Calu3 (cell line): ENCODE results near the gene CCDC175. TPM values are rescaled to one million over a fixed set of nuclear protein-coding genes. Genes with fewer than 3 reads are reported as not detected.

ENCODE experiments used
- BruUV-seq: library from RNA; stranded (reverse); fragments of 400-500 nt; replicated peaks from 2 replicates; lab custom pipeline; 2021; lab: Mats Ljungman, UMichigan
- CTCF ChIA-PET: fragments of 300-600 bp; sonication (Branson Sonifier 250); formaldehyde crosslinking; loops from one replicate; lab custom pipeline; 2022; ENCODE audit warnings: antibody characterized with exemption; lab: Charles Lee
- DNase-seq: peaks from one replicate; pipeline ENCODE4 v3.0.0; 2022
- H3K27ac Mint-ChIP-seq: one replicate; pipeline ENCODE4 v1.8.0; 2022; ENCODE audit warnings: mixed read lengths; ENCODE audit not compliant: unreplicated experiment
- H3K27me3 Mint-ChIP-seq: one replicate; pipeline ENCODE4 v1.8.0; 2022; ENCODE audit warnings: mixed read lengths; ENCODE audit not compliant: unreplicated experiment
- H3K36me3 Mint-ChIP-seq: one replicate; pipeline ENCODE4 v1.8.0; 2022; ENCODE audit warnings: mild to moderate bottlenecking, moderate library complexity, mixed read lengths; ENCODE audit not compliant: insufficient read depth, unreplicated experiment
- H3K4me1 Mint-ChIP-seq: one replicate; pipeline ENCODE4 v1.8.0; 2022; ENCODE audit warnings: mild to moderate bottlenecking, low read depth, mixed read lengths; ENCODE audit not compliant: unreplicated experiment
- H3K4me3 Mint-ChIP-seq: one replicate; pipeline ENCODE4 v1.8.0; 2022; ENCODE audit warnings: mild to moderate bottlenecking, low read depth, moderate library complexity, mixed read lengths; ENCODE audit not compliant: unreplicated experiment
- H3K9me3 Mint-ChIP-seq: one replicate; pipeline ENCODE4 v1.8.0; 2022; ENCODE audit warnings: low read depth, mixed read lengths; ENCODE audit not compliant: unreplicated experiment
- CTCF ChIP-seq: fragments of 200-600 bp; IDR thresholded peaks from one replicate; pipeline ENCODE4 v1.8.0; 2022; ENCODE audit warnings: antibody characterized with exemption; ENCODE audit not compliant: unreplicated experiment
- intact Hi-C: fragments of 100-400 bp; cut with micrococcal nuclease; formaldehyde crosslinking; loops from one replicate; pipeline ENCODE4 v1.10.0; 2022; ENCODE audit not compliant: unreplicated experiment
- total RNA-seq: library from RNA; stranded (reverse); gene quantifications from 2 replicates; pipeline ENCODE4 v1.2.3, GENCODE V29; 2022

Gene CCDC175
- total RNA-seq, 1 experiment from 2014 or later = not detected

DNA sequence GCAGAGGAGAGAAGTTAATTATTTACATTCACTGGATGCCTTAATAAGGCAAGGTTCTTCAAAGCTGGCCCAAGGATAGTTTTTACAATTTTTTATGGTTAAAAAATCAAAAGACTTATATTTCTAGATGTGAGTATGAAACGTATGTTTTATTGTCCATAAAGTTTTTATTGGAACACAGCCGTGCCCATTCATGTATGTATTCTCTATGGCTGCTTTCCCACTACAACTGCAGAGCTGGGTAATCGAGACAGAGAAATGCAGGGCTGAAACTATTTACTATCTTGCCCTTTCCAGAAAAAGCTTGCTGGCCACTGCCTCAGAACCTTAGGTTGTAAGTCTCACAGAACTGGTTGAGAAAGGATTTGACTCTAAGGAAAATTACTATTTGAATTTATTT is 75.9 kb downstream of the CCDC175 start:
- H3K27ac Mint-ChIP-seq = no peak overlapping the region
- CTCF ChIA-PET = interaction anchor here (0.6 kb wide), 1 partner anchor 748 kb away, joined by 3 read pairs; the partner anchor contains the start of gene PPM1A
- intact Hi-C loops = loop anchor here (10.0 kb wide), 1 partner anchor 684 kb away; no protein-coding TSS in a partner anchor

DNA sequence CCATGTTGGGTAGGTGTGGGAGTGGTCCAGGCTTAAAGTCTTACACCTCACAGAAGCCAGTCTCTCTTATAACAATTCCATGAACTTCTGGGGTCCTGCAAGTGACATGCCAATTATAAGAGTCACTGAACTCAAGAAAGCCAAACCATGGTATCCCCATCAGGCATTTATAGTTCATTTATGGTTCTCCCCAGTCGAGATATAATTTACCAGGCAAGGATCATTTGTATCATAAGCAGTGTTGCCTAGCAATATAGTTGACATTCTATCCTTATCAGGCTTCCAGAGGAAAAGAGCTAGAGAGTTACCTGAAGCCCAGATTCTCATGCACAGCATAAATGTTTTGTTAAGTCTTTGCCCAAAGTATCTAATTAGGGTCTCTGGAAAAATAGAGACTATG is 84.2 kb downstream of the CCDC175 start:
- no TSS peak for BruUV-seq
- H3K36me3 Mint-ChIP-seq = peaks cover 22% of the 10 kb centered on the region
- intact Hi-C loops = no loop called here
- CTCF ChIA-PET = no interaction called here
- TF ChIP-seq CTCF = no peak
- no peak for DNase-seq
- H3K27me3 Mint-ChIP-seq = no peaks in the 10 kb centered on the region
- no peak overlapping the region for H3K27ac Mint-ChIP-seq
- H3K9me3 Mint-ChIP-seq = no peaks in the 10 kb centered on the region
- H3K4me1 Mint-ChIP-seq = peaks cover 9% of the 10 kb centered on the region
- H3K4me3 Mint-ChIP-seq = no peak overlapping the region

More for the DNA sequence above, 75.9 kb downstream of the CCDC175 start:
- Mint-ChIP-seq H3K36me3 (no peaks in the 10 kb centered on the region), H3K4me3 (no peak overlapping the region), H3K4me1 (no peaks in the 10 kb centered on the region), H3K27me3 (no peaks in the 10 kb centered on the region), H3K9me3 (no peaks in the 10 kb centered on the region)
- no TSS peak for BruUV-seq
- TF ChIP-seq CTCF = no peak
- no peak for DNase-seq

DNA sequence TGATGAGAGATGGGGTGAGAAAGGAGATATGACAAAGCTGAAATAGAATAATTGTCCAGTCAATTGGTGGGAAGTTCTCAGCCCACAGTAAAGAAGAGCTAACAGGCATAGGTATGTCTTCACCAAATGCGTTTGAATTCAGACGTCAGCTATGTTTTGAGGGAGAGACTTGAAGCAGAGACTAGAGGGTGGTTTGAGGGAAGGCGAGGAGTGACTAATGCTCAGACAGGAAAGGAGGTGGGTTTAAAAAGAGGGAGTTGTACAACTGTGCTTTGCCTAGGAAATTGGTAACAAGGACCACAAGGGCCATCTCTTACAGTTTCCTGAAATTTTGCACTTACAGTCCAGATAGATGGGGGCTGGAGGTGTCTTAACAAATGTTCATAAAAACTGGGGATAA is 85.9 kb downstream of the CCDC175 start:
- H3K36me3 Mint-ChIP-seq = peaks cover 22% of the 10 kb centered on the region

GRCh38 chr14:59484639-59485175 is 91.9 kb downstream of the CCDC175 start:
- Mint-ChIP-seq H3K27me3 (no peaks in the 10 kb centered on the region), H3K4me1 (peaks cover 35% of the 10 kb centered on the region), H3K27ac (peak overlapping the region; percentile 80), H3K4me3 (peak overlapping the region; percentile 80), H3K9me3 (no peaks in the 10 kb centered on the region), H3K36me3 (peaks cover 39% of the 10 kb centered on the region)
- intact Hi-C loops = no loop called here
- CTCF ChIA-PET = interaction anchor here (1.0 to 3.2 kb wide), 5 partner anchors 27 to 413 kb away, joined by 3 to 13 read pairs (median 4); partner anchors contain the start of genes CCDC175 and DAAM1
- BruUV-seq = TSS peak; percentile 53
- DNase-seq = no peak
- no peak for TF ChIP-seq CTCF

More for the DNA sequence above, 85.9 kb downstream of the CCDC175 start:
- TF ChIP-seq CTCF = no peak
- no TSS peak for BruUV-seq
- CTCF ChIA-PET = no interaction called here
- Mint-ChIP-seq H3K9me3 (no peaks in the 10 kb centered on the region), H3K27ac (no peak overlapping the region), H3K4me1 (peaks cover 9% of the 10 kb centered on the region), H3K4me3 (no peak overlapping the region), H3K27me3 (no peaks in the 10 kb centered on the region)
- intact Hi-C loops = no loop called here
- DNase-seq = no peak
